Activated CD8-positive, alpha-beta memory T cell treated with anti-CD3 and anti-CD28 coated beads for 1 hour (primary cell): ENCODE data around the gene SIX1.

ENCODE experiments used
- DNase-seq, 2 donors: peaks; one replicate each; pipeline ENCODE4 v3.0.0-alpha.2; 2020; ENCODE audit warnings: low read depth in 1 of 2; ENCODE audit errors: extremely low read depth in 1 of 2

The SIX1 gene

GRCh38 chr14:60655898-60656685 is 6.8 kb upstream of the SIX1 start:
- DNase-seq, result no peak

GRCh38 chr14:60655119-60655897 is 6.0 kb upstream of the SIX1 start:
- DNase-seq, result no peak

DNA sequence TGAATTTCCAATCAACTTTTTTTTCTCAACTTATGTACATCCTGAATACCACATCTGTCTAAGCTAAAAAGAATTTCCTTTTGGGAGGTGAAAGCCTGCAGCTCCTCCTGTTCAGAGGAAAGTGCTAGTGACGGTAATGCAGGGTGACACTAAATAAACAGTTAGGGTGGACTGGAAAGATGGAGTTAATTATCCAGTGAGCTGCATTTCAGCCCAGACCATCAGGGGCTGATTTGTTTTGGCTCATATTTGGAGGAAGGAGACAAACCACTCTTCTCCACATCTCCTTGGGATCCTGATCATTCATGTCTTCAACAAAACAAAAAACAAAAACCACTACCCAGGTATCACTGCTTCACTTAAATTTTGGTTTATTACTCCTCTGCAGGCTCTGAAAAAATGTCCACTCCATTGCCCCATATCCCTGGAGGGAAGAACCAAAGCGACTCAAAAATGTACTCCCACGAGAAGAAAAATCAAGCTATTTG is 5.1 kb upstream of the SIX1 start:
- DNase-seq, result no peak

DNA sequence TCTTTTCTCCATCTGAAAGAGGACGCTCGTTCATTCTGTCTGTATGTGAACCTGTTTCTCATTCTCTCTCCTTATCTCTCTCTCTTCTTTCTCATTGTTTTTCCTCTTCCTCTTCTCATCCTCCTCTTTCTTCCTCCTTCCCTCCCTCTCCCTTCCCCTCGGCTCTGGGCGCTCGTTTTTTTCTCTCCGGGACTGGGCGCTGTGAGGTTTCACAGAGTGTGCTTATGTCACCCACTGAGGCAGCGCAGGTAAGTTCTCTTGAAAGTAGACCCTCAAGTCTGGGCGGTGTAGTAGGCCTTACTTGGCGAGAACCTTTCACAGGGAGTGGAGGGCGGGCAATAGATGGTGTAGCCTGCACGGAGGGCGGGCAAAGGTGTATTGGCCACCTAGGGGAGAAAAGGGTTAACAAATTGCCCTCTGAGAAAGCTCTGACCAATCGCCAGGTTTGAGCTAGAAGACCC is 4.5 kb upstream of the SIX1 start:
- no peak for DNase-seq

- DNase-seq, result no peak
These were observed 3.7 kb upstream of the SIX1 start for GRCh38 chr14:60652674-60653651.

GRCh38 chr14:60651796-60652673 is 2.8 kb upstream of the SIX1 start:
- no peak for DNase-seq

DNA sequence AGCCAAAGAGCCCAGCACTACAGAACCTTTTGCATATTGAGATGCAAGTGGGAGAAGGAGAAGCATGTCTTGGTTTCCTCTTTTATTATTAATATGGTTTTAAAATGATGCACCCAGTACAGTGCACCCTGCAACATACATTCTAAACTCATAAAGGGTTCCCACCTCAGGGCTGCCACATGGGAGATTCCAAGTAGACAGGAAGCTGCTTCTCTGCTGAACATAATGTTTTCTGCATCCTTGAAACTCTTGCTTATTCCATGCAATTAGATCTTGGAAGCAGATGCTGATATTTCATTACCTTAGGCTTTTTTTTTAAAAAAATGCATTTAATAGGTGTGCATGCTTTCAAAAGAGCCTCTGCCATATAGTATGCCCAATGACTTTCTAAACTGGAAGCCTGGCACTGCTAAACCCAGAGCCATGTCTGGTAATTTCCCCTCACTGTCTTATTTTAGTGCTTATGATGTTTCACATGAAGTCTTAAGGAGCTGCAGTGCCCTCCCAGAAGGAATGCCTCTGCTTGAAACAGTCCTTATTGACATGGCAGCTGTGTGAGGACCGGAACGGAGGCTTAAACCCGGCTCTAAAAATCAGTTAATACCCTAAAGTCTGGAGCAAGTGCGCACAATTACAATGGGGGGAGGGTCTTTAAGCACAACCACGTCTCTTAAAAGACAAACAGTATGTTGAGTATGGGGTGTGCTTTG is 2.0 kb upstream of the SIX1 start:
- no peak for DNase-seq

GRCh38 chr14:60650373-60650961 is 1.2 kb upstream of the SIX1 start:
- no peak for DNase-seq

DNA sequence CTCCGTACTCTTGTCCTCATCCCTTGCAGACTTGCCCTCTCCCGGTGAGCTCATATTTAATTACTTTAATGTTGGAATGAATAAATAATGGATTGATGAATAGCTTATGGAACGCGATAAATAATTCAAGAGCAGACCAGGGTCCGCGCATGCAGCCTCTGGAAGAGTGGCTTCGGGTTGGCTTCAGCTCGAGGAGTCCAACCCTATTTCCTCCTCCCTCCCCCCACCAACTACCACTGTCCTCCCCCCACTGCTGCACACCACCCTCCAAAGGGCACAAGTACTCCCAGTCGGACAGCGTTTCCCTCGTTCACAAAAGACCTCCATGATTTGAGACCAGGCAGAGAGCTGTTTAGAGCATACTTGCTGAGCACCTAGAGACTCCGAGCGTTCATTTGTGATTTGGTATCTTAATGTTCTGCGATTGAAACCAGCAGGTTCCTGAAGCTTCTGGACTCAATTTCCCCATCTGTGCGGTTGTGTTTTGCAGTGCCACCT is 647 bp upstream of the SIX1 start:
- DNase-seq, result no peak

DNA sequence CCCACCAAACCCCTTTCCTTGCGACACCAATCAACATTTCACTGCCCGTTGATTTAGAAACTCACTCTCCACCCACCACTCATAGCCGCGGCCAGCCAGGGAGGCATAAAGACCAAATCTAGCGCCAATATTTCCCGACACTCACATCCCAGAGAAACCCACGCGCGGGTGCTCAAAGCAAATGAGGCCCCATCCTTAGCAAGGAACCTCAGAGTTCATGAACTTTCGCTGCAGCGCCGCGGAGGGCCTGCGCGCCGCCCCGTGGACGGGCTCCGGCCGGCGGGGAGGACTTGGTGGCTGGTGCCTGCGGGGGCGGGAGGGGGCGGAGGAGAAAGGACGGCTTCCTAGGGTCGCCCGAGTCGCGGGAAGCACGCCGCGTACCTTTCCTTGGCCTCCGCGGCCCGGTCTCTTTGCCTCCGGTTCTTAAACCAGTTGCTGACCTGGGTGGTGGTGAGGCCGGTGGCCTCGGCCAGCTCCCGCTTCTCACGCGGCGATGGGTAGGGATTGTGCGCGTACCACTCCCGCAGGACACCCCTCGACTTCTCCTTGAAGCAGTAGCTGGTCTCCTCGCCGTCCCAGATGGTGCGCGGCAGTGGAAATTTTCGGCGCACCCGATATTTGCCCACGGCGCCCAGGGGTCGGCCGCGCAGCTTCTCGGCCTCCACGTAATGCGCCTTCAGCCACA is 886 bp downstream of the SIX1 start:
- no peak for DNase-seq

DNA sequence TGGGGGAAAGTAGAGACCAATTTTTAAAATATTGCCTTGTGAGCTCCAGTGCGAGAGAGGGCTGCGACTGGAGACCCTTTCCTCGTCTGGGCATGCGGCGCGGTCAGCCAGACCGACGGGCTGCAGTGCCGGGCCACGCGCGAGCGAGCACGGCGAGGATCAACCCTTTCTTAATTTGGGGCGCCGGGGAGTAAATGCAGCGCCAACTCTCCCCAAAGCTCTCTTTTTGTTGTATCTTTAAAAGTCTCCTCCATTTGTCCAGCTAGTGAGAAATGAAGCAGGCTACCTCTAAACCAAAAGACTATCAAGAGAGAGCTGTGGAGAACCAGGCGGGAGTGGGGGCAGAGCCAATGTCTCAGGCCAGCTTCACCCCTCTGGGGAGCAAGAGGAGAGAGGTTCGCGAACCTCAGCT is 1.4 kb downstream of the SIX1 start:
- no peak for DNase-seq

DNA sequence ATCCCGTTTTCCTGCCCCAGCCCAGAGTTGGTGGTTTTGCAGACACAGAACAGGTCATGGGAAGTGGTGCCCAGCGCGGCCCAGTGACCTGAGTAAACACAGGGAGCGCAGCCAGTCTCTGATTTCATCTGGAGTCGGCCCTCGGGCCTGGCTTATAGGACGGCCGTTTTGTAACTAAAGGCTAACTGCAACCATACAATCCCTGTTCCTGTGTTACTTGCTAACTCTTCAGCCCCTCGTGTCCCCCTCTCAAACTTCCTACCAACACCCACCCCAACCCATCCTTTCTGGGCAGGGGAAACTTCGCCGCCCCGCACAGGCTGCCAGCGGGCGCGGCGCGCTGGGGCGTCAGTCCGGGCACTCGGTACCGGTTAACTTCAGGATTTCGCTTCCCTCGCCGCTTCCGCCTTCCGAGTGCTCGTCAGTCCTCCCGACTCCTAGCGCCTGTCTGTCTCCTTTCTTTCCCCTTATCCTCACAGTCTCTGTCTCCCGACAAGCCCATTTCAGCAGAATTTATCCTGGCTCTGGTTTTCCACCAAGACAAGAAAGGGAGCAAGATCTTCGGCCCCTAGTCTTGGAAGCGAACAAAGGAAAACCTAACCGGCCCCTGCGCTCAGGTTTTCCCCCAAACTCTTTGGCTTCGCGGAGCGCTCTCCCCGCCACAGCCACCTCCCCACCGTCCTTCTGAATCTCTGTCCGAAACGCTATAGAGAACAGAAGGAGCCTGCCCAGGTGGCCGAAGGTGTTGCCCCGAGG is 2.0 kb downstream of the SIX1 start:
- DNase-seq, result no peak

DNA sequence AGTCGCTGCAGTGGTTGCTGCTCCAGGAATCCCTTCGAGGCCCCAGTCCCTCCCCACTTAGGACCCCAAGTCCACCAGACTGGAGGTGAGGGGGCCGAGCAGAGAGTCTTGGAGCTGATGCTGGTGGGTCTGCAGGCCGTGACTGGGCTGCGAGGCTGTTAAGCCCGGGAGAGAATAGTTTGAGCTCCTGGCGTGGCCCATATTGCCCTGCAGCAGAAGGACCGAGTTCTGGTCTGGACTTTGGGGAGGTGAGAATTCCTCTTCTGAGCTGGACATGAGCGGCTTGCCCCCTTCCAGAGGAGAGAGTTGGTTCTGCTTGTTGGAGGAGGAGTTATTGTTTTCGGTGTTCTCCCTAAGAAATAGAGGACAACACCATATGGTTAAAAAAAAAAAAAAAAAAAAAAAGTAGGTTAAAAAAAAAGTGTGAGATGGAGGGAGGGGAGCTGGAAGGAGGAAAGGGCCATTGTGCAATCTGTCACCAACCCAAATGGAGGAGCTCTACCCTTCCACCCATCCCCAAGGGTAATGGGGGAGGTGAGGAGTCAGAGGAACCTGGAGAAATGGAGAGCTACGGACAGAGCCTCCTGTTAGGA is 3.0 kb downstream of the SIX1 start:
- no peak for DNase-seq

DNA sequence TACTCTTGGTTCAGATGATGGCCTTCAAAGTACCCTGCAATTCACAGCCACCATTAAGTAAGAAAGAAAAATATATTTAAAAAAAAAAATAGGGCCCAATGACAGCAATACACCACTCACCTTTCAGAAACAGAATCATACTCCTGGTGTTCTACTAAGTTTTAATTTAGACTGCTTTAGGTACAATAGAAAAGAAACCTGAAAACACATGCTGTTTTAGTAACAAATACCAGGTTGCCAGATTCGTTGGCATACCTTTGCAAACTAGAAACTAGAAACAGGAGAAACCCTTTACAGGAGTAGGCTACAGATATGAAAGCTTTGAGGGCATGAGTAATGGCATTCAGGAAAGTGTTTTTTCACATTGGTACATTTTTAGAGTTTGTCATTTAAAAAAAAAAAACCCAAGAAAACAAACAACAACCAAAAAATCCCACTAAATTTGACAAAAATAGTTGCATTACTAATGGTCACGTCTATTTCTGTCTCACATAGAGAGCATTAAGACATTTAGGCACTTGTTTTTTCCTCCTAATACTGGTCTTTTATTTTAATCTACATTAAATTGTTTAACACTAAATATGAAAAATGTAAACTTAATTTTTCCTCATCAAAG is 4.0 kb downstream of the SIX1 start:
- DNase-seq, result no peak

GRCh38 chr14:60644666-60645065 is 4.6 kb downstream of the SIX1 start:
- no peak for DNase-seq

- DNase-seq, result no peak
These were observed 5.6 kb downstream of the SIX1 start for GRCh38 chr14:60643463-60644314.
